ENCODE measurements around the gene LPIN2.

DNA sequence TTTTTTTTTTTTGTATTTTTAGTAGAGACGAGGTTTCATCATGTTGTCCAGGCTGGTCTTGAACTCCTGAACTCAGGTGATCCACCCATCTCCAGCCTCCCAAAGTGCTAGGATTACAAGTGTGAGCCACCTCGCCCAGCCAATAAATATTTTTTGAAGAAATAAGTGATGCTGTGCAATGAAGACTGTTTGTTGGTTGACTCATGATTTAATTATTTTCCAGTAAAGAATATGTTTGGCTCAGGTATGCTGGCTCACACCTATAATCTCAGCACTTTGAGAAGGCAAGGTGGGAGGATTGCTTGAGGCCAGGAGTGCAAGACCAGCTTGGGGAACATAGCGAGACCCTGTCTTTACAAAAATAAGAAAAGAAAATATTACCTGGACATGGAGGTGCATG, 41.8 kb upstream of the LPIN2 start:
- TF ChIP-seq, protein P1, sequence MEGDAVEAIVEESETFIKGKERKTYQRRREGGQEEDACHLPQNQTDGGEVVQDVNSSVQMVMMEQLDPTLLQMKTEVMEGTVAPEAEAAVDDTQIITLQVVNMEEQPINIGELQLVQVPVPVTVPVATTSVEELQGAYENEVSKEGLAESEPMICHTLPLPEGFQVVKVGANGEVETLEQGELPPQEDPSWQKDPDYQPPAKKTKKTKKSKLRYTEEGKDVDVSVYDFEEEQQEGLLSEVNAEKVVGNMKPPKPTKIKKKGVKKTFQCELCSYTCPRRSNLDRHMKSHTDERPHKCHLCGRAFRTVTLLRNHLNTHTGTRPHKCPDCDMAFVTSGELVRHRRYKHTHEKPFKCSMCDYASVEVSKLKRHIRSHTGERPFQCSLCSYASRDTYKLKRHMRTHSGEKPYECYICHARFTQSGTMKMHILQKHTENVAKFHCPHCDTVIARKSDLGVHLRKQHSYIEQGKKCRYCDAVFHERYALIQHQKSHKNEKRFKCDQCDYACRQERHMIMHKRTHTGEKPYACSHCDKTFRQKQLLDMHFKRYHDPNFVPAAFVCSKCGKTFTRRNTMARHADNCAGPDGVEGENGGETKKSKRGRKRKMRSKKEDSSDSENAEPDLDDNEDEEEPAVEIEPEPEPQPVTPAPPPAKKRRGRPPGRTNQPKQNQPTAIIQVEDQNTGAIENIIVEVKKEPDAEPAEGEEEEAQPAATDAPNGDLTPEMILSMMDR (IDR thresholded peaks at IDR 0.05; ENCODE audit: insufficient read depth, low read length), result no peak
- TF ChIP-seq POLR2AphosphoS5 (IDR thresholded peaks at IDR 0.05; ENCODE audit: low read depth) (no peak), SPI1 (IDR thresholded peaks at IDR 0.05; ENCODE audit: borderline replicate concordance, low read depth) (no peak), GABPA (IDR thresholded peaks at IDR 0.05; ENCODE audit: low read depth) (no peak)

Data from HL-60 (cell line).